Measurements from ENCODE around the gene EIF2A. TPM values are rescaled to one million over a fixed set of nuclear protein-coding genes. Genes with fewer than 3 reads are reported as not detected.

The EIF2A gene
- total and polyA plus RNA-seq, 4 donors = 59.5 to 127 (median 69.6) TPM

GRCh38 chr3:150503402-150504099, 43.0 kb upstream of the EIF2A start:
- no peaks in the 10 kb centered on the region for H3K36me3 ChIP-seq (ENCODE audit: control insufficient read depth in 4 of 4, insufficient read depth in 4 of 4, low read length in 4 of 4)
- DNase-seq (no peak), ATAC-seq (ENCODE audit: insufficient read depth, low FRiP score) (no peak)
- no peak overlapping the region for H3K4me3 ChIP-seq
- peaks cover 0 to 5% (median 0%) of the 10 kb centered on the region in 4 donors for H3K9me3 ChIP-seq (ENCODE audit: control insufficient read depth in 4 of 4, insufficient read depth in 3 of 4, low read length in 3 of 4)
- no peak for TF ChIP-seq CTCF (IDR thresholded peaks at IDR 0.05; ENCODE audit: control extremely low read depth, extremely low read depth)
- no peak overlapping the region for H3K9ac ChIP-seq (ENCODE audit: insufficient read depth in 1 of 2, low read length in 2 of 2)
- no peaks in the 10 kb centered on the region for H3K4me1 ChIP-seq (ENCODE audit: control insufficient read depth in 5 of 5, insufficient read depth in 5 of 5, low read length in 5 of 5)
- H3K27ac ChIP-seq (ENCODE audit: low read depth in 1 of 2, low read length in 1 of 2) = no peak overlapping the region
- H3K27me3 ChIP-seq (ENCODE audit: control insufficient read depth in 3 of 3, insufficient read depth in 3 of 3, low read length in 2 of 3) = no peaks in the 10 kb centered on the region
- WGBS, 2 donors = 91 to 93% methylated on average over 5 of the region's 5 CpGs

- no peak overlapping the region for H3K9ac ChIP-seq (ENCODE audit: insufficient read depth in 1 of 2, low read length in 2 of 2)
- H3K27ac ChIP-seq (ENCODE audit: low read depth in 1 of 2, low read length in 1 of 2) = no peak overlapping the region
- ATAC-seq (ENCODE audit: insufficient read depth, low FRiP score) (no peak), DNase-seq (no peak)
- H3K36me3 ChIP-seq (ENCODE audit: control insufficient read depth in 4 of 4, insufficient read depth in 4 of 4, low read length in 4 of 4) = no peaks in the 10 kb centered on the region
- H3K27me3 ChIP-seq (ENCODE audit: control insufficient read depth in 3 of 3, insufficient read depth in 3 of 3, low read length in 2 of 3) = no peaks in the 10 kb centered on the region
- TF ChIP-seq CTCF (IDR thresholded peaks at IDR 0.05; ENCODE audit: control extremely low read depth, extremely low read depth) = no peak
- WGBS, 2 donors = 77 to 83% methylated on average over 3 of the region's 3 CpGs
- peaks cover 0 to 5% (median 0%) of the 10 kb centered on the region in 4 donors for H3K9me3 ChIP-seq (ENCODE audit: control insufficient read depth in 4 of 4, insufficient read depth in 3 of 4, low read length in 3 of 4)
- no peak overlapping the region for H3K4me3 ChIP-seq
- H3K4me1 ChIP-seq (ENCODE audit: control insufficient read depth in 5 of 5, insufficient read depth in 5 of 5, low read length in 5 of 5) = no peaks in the 10 kb centered on the region
Measured at GRCh38 chr3:150504483-150504882, 42.1 kb upstream of the EIF2A start.

- Histone ChIP-seq H3K9ac (ENCODE audit: insufficient read depth in 1 of 2, low read length in 2 of 2) (no peak overlapping the region), H3K27me3 (ENCODE audit: control insufficient read depth in 3 of 3, insufficient read depth in 3 of 3, low read length in 2 of 3) (peaks cover 0 to 4% (median 0%) of the 10 kb centered on the region in 3 donors), H3K4me1 (ENCODE audit: control insufficient read depth in 5 of 5, insufficient read depth in 5 of 5, low read length in 5 of 5) (no peaks in the 10 kb centered on the region), H3K9me3 (ENCODE audit: control insufficient read depth in 4 of 4, insufficient read depth in 3 of 4, low read length in 3 of 4) (no peaks in the 10 kb centered on the region), H3K36me3 (ENCODE audit: control insufficient read depth in 4 of 4, insufficient read depth in 4 of 4, low read length in 4 of 4) (no peaks in the 10 kb centered on the region), H3K27ac (ENCODE audit: low read depth in 1 of 2, low read length in 1 of 2) (no peak overlapping the region), H3K4me3 (no peak overlapping the region)
- ATAC-seq (ENCODE audit: insufficient read depth, low FRiP score) (no peak), DNase-seq (no peak)
- no peak for TF ChIP-seq CTCF (IDR thresholded peaks at IDR 0.05; ENCODE audit: control extremely low read depth, extremely low read depth)
Measured at GRCh38 chr3:150508401-150508800, 38.2 kb upstream of the EIF2A start.

- Histone ChIP-seq H3K4me3 (no peak overlapping the region), H3K27ac (ENCODE audit: low read depth in 1 of 2, low read length in 1 of 2) (no peak overlapping the region), H3K9ac (ENCODE audit: insufficient read depth in 1 of 2, low read length in 2 of 2) (no peak overlapping the region), H3K36me3 (ENCODE audit: control insufficient read depth in 4 of 4, insufficient read depth in 4 of 4, low read length in 4 of 4) (no peaks in the 10 kb centered on the region), H3K9me3 (ENCODE audit: control insufficient read depth in 4 of 4, insufficient read depth in 3 of 4, low read length in 3 of 4) (no peaks in the 10 kb centered on the region), H3K27me3 (ENCODE audit: control insufficient read depth in 3 of 3, insufficient read depth in 3 of 3, low read length in 2 of 3) (peaks cover 0 to 4% (median 0%) of the 10 kb centered on the region in 3 donors), H3K4me1 (ENCODE audit: control insufficient read depth in 5 of 5, insufficient read depth in 5 of 5, low read length in 5 of 5) (no peaks in the 10 kb centered on the region)
- ATAC-seq (ENCODE audit: insufficient read depth, low FRiP score) (no peak), DNase-seq (no peak)
- TF ChIP-seq CTCF (IDR thresholded peaks at IDR 0.05; ENCODE audit: control extremely low read depth, extremely low read depth) = no peak
- WGBS, 2 donors = 92 to 99% methylated on average over 2 of the region's 2 CpGs
Measured at GRCh38 chr3:150509780-150510179, 36.8 kb upstream of the EIF2A start.
